NCI-H2171 (cell line): ENCODE results near the gene UGT1A10.

Source experiments
- DNase-seq: peaks from one replicate; lab custom pipeline; 2025; lab: John Stamatoyannopoulos, UW

Gene UGT1A10

GRCh38 chr2:233773854-233774253, 137.6 kb downstream of the UGT1A10 start:
- no peak for DNase-seq

GRCh38 chr2:233775414-233775813, 139.2 kb downstream of the UGT1A10 start:
- DNase-seq = no peak

GRCh38 chr2:233778030-233778429, 141.8 kb downstream of the UGT1A10 start, which contains the start of gene MROH2A:
TSS of gene MROH2A (plus strand) at chr2:233778330. CDS start at chr2:233779359, 1,029 bp downstream.
- DNase-seq = no peak

- DNase-seq = no peak
These were observed 143.5 kb downstream of the UGT1A10 start for GRCh38 chr2:233779722-233780121.

GRCh38 chr2:233780771-233781170, 144.5 kb downstream of the UGT1A10 start:
- no peak for DNase-seq

DNA sequence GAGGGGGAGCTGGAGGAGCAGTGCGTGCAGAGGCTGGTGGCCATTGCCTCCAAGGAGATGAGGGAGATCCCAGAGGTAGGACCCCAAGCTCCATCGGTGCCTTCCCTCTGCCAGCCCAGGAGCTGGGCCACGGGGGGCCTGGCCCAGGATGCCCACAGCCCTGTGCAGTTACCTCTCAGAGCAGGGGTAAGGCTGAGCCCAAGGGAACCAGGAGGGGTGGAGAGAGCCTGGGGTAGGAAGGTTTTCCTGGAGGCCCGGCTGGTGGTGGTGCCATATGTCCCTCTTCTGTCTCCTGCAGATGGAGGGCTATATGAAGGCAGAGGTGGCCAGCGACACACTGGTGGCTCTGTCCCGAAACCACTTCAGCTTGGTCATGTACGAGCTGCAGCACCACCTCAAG, 153.3 kb downstream of the UGT1A10 start:
- DNase-seq = no peak

DNA sequence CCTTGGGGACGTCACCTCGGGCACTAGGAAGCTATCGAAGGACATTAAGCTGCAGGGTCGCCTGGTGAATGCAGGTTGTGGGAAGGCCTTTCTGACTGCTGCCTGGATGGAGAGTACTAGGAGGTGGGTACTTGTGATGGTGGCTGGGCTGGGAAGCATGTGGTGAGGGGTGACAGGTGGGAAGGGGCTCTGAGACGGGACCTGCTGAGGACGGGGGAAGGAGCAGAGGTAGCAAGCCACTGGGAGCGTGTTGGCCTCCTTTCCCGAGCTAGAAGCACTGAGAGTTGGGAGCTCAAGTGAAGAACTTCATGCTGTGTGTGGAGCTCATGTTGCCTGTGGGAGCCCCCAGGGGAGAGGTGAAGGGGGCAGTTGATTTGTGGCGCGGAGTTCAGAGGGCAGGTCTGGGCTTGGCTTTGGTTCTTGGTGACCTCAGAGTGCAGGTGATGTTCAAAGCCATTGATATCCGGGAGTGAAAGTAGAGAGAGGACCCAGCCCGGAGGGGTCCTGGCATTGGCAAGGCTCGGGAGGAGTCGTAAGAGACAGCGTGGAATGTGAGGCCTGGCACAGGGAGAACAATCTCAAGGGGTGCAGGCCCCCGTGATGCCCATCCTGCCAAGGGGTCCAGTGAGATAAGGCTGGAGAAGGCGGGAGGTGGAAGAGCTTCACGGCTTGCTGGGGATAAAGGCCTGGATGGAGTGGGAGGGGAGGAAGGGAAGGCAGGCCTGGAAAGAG, 155.1 kb downstream of the UGT1A10 start:
- DNase-seq = no peak

DNA sequence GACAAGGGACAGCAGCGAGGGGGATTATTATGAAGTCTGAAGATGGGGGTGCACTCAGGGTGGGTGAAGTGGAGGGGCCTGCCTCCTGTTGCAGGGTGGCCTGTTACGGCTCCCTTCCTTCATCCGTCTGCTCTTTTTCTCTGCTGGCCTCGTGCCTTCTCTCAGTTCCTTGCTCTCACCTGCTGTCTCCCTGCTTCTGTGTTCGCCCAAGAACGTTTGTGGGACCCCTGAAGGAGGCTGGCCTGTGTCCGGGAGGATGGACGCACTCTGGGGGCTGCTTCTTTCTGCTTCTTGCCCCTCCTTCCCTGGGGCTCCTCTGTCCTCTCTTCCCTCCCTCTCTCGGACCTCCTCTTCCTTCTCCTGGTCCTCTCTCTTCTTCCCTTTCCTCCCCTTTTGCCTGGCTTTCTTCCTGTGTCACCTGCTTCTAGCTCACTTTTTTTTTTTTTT, 155.7 kb downstream of the UGT1A10 start:
- DNase-seq = no peak

DNA sequence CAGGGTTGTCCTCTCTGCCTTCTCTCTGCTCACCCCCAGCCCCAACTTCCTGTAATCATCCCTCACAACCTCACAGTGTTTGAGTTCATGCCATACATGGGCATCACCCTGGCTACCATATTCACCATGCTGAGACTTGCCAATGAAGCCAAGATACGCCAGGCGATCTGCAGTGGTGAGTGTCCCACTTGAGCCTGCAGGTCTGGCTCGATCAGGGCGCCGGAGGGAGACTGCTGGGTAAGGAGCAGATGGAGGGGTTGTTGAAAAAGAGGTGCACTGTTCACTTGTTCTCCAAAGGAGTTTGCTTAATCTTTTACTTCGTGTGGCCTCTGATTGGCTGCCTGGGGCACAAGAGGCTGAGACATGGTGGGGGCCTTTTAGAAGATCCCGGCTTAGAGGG, 156.5 kb downstream of the UGT1A10 start:
- no peak for DNase-seq

DNA sequence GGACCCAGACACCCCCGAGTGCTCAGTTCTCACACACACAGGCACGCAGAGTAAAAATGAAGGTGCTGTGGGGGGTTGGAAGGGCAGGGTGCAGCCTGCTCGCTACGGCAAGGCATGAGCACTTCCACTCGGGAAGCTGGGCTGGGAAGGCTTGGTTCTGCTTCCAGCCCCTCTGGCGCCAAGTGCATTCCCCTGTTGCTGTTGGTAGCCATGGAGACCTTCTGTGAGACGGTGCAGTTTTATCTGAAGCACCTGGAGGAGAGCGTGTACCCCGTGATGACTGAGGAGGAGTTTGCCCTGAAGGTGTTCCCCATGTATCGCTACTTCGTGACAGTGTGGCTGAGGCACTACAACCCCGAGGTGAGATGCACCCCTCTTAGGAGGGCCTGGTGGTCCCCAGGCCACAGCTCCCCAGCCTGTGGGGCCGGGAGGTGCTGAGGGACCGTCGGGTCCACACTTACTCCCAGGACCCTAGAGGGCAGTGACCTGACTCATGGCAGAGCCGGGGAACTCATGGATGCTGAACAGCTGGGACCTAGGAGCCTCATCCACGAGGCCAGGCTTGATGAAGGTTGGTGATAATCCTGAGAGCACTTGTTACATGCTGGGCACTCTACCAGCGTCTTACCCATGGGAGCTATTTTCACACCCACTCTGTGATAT, 157.3 kb downstream of the UGT1A10 start:
- DNase-seq = no peak

DNA sequence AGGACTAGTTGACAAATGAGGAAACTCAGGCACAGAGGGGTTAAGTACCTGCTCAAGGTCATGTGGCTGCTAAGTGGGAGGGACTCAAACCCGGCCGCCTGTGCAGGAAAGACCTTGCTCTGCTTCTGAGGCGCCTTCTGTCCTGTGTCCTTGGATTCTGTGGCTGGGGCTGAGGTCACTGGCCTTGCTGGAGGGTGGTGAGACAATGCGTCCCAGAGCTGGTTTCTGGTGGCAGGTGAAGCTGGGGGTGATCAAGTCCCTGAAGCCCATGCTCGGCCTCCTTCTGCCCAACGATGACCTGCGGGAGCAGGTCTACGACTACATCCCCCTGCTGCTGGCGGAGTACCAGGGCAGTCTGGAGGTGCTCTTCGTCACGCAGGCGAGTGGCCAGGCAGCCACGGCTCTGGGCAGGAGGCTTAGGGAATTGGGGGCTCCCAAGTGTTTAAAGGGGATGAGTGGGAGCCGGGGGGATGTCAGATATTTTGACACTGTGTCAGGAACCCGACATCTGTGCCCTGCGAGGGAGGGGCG, 157.9 kb downstream of the UGT1A10 start:
- no peak for DNase-seq

- no peak for DNase-seq
These were observed 159.5 kb downstream of the UGT1A10 start for GRCh38 chr2:233795735-233796171.

- no peak for DNase-seq
These were observed 160.0 kb downstream of the UGT1A10 start for GRCh38 chr2:233796254-233796653.

DNA sequence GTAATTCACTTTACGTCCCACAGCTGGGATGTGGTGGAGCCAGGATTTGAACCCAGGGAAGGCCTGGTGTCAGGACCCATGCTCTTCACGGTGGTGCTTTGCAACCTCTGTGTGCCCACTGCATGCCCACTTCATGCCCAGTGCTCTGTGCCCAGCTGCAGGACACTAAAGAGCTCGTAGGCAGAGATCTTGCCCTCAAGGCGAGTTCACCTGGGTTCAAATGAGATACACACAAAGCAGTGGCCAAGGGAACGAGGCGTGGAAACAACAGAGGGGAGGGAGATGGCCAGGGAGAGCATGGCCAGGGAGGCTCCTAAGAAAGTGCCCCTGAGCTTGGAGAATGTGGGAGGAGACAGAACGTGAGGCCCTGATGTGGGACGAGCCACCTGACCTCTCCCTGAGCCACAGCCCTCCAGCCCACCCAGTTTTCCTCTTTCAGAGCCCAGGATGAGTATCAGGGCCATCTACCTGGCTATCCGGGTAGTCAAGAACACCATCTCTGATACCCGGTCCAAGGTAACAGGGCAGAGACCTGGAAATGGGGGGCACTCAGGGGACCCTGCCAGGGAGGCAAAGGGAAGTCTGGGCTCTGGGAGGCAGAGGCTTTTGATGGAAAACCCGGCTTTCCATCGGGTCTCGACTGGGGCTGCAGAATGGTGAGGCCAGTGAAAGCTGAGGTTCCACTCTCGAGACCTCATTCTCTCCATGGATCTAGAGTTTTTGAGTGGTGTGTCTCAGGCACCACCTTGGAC, 162.3 kb downstream of the UGT1A10 start:
- DNase-seq = no peak

GRCh38 chr2:233799087-233799665, 162.9 kb downstream of the UGT1A10 start:
- peak; percentile 15 for DNase-seq

DNA sequence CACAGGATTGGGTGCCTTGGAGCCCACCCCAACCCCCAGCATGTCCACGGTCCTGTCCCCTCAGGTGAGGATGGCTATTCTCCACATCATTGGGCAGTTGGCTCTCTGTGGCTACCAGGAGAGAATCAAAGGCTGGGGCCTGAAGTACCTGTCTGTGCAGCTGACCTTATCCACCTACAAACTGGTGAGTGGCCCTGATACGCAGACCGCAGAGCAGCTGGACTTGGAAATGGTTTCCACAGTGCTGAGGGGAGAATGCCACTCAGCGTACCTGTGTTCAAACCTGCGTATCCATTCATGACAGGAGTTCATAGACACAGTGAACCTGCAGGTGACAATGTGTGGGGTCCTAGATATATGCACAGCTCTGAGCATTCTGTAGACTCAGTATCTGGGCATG, 163.5 kb downstream of the UGT1A10 start:
- DNase-seq = no peak

DNA sequence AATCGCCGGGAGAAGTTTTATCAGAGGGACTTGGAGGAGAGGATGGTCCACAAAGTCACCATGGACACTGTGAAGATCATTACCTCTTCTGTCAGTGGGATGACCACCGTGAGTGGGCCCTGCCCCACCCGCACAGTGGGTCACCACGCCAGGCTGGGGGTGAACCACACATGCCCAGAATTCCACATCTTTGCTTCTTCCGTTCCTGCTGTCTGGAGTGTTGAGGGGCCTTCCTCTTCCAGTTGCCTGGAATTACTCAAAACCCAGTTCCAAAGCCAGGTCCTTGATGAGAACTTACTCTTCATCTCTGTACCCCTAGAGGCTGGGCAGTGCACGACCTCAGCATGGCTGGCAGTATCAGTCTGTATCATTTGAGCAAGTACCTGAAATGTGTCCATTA, 164.0 kb downstream of the UGT1A10 start:
- no peak for DNase-seq

GRCh38 chr2:233801357-233802131, 165.3 kb downstream of the UGT1A10 start:
- no peak for DNase-seq

- no peak for DNase-seq
These were observed 166.0 kb downstream of the UGT1A10 start for GRCh38 chr2:233802132-233802815.

DNA sequence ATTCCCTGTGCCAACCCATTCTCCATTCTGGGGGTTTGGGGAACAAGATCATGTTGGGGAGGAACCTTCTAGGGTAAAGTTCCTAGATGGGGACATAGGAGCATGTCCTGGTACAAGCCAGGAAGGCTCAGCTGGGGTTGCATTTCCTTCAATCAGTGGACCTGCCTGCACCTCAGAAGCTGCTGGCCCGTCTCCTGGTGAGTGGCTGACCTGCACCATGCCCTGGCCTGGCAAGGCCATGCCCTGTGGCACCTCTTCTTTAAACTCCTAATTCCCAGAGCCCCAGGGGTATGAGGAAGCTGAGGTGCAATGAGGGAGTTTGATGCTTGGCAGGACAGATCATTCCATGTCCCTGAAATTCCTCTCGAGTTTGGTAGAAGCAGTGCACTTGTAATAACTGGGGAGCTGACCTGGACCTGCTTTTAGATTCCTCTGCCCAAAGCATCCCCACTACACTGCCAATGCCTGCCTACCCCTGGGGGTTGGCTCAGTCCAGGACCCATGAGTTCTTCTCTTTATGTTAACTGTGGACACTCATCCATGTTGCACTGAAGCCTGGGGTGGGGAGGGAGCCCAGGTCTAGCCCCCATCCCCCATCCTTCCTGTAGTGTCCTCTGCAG, 167.2 kb downstream of the UGT1A10 start:
- DNase-seq = no peak
